Large intestine (tissue), 3 donors: ENCODE measurements around the gene HSBP1. TPM values are rescaled to one million over a fixed set of nuclear protein-coding genes. Genes with fewer than 3 reads are reported as not detected.

Experiments
- DNase-seq, 2 donors: peaks; one replicate each; pipeline versions ENCODE4 v3.0.0 to v3.0.0-alpha.2; 2013
- H3K27ac ChIP-seq: one replicate; pipeline ENCODE4 v1.5.1; 2013; ENCODE audit warnings: low read length
- H3K27me3 ChIP-seq: 2 replicates; pipeline ENCODE4 v1.6.1; 2013; ENCODE audit warnings: low read length; ENCODE audit not compliant: control insufficient read depth, insufficient read depth
- H3K36me3 ChIP-seq: 2 replicates; pipeline ENCODE4 v1.6.1; 2013; ENCODE audit warnings: low read length; ENCODE audit not compliant: control insufficient read depth, insufficient read depth
- H3K4me1 ChIP-seq: one replicate; pipeline ENCODE4 v1.6.1; 2013; ENCODE audit warnings: low read length; ENCODE audit not compliant: control insufficient read depth, insufficient read depth
- H3K4me3 ChIP-seq: one replicate; pipeline ENCODE4 v1.5.1; 2013; ENCODE audit warnings: low read length
- H3K9me3 ChIP-seq: one replicate; pipeline ENCODE4 v1.6.1; 2013; ENCODE audit warnings: mild to moderate bottlenecking, low read depth, low read length, moderate library complexity; ENCODE audit not compliant: control insufficient read depth
- WGBS: methylation state at CpG from one replicate; pipeline ENCODE4 v1.1.5; 2013; ENCODE audit warnings: low lambda C conversion rate; ENCODE audit not compliant: insufficient coverage; 5-methylcytosine and 5-hydroxymethylcytosine counted together
- polyA plus RNA-seq: library from polyadenylated mRNA; unstranded; fragments of 120-200 nt; gene quantifications from one replicate; pipeline ENCODE4 v1.2.1, GENCODE V29; 2013

HSBP1 gene
- polyA plus RNA-seq, 1 donor = 127 TPM

- Histone ChIP-seq H3K4me3 (no peak overlapping the region), H3K36me3 (no peaks in the 10 kb centered on the region), H3K27me3 (peaks cover 6% of the 10 kb centered on the region), H3K9me3 (no peaks in the 10 kb centered on the region), H3K27ac (no peak overlapping the region), H3K4me1 (no peaks in the 10 kb centered on the region)
- DNase-seq = no peak
- 76% methylated on average over 5 of the region's 11 CpGs for WGBS
These were observed 5.1 kb upstream of the HSBP1 start for GRCh38 chr16:83802554-83803205.

- no peaks in the 10 kb centered on the region for H3K9me3 ChIP-seq
- no peaks in the 10 kb centered on the region for H3K36me3 ChIP-seq
- no peaks in the 10 kb centered on the region for H3K4me1 ChIP-seq
- WGBS = 80% methylated on average over 1 of the region's 3 CpGs
- no peak for DNase-seq
- H3K27ac ChIP-seq = no peak overlapping the region
- H3K27me3 ChIP-seq = peaks cover 6% of the 10 kb centered on the region
- no peak overlapping the region for H3K4me3 ChIP-seq
These were observed 4.0 kb upstream of the HSBP1 start for GRCh38 chr16:83803811-83804210.

GRCh38 chr16:83804366-83804765 lies 3.4 kb upstream of the HSBP1 start:
- no peak for DNase-seq
- no peak overlapping the region for H3K4me3 ChIP-seq

GRCh38 chr16:83806036-83806435 lies 1.7 kb upstream of the HSBP1 start:
- DNase-seq = no peak
- H3K36me3 ChIP-seq = peaks cover 7% of the 10 kb centered on the region
- 73% methylated on average over 2 of the region's 5 CpGs for WGBS
- no peaks in the 10 kb centered on the region for H3K9me3 ChIP-seq
- no peak overlapping the region for H3K4me3 ChIP-seq
- no peak overlapping the region for H3K27ac ChIP-seq
- peaks cover 5% of the 10 kb centered on the region for H3K27me3 ChIP-seq
- H3K4me1 ChIP-seq = peaks cover 2% of the 10 kb centered on the region

More at GRCh38 chr16:83804366-83804765, 3.4 kb upstream of the HSBP1 start:
- Histone ChIP-seq H3K36me3 (no peaks in the 10 kb centered on the region), H3K27me3 (peaks cover 6% of the 10 kb centered on the region), H3K4me1 (peaks cover 2% of the 10 kb centered on the region), H3K27ac (no peak overlapping the region), H3K9me3 (no peaks in the 10 kb centered on the region)
- no CpG with 5 or more reads among the region's 5 CpGs for WGBS

- no peak overlapping the region for H3K4me3 ChIP-seq
- no peak for DNase-seq
- H3K9me3 ChIP-seq = no peaks in the 10 kb centered on the region
- H3K36me3 ChIP-seq = peaks cover 7% of the 10 kb centered on the region
- peaks cover 4% of the 10 kb centered on the region for H3K27me3 ChIP-seq
- H3K4me1 ChIP-seq = peaks cover 2% of the 10 kb centered on the region
- no peak overlapping the region for H3K27ac ChIP-seq
- WGBS = 88% methylated on average over 1 of the region's 6 CpGs
These were observed 1.0 kb upstream of the HSBP1 start for GRCh38 chr16:83806731-83807130.

- no peak for DNase-seq
- peaks cover 2% of the 10 kb centered on the region for H3K4me1 ChIP-seq
- peaks cover 13% of the 10 kb centered on the region for H3K36me3 ChIP-seq
- H3K9me3 ChIP-seq = no peaks in the 10 kb centered on the region
- H3K27me3 ChIP-seq = peaks cover 4% of the 10 kb centered on the region
- H3K4me3 ChIP-seq = no peak overlapping the region
- WGBS = no CpG with 5 or more reads among the region's 8 CpGs
- H3K27ac ChIP-seq = no peak overlapping the region
These were observed 460 bp upstream of the HSBP1 start for GRCh38 chr16:83807327-83807709.

GRCh38 chr16:83808573-83809014 lies 816 bp downstream of the HSBP1 start:
- H3K27ac ChIP-seq = peak overlapping the region; percentile 70
- peak in 1 of 2 donors; percentile 37 for DNase-seq
- no CpG with 5 or more reads among the region's 11 CpGs for WGBS

GRCh38 chr16:83809092-83809491 lies 1.3 kb downstream of the HSBP1 start:
- WGBS = no CpG with 5 or more reads among the region's 13 CpGs
- Histone ChIP-seq H3K27ac (no peak overlapping the region), H3K4me1 (peaks cover 4% of the 10 kb centered on the region)

More at GRCh38 chr16:83808573-83809014, 816 bp downstream of the HSBP1 start:
- H3K36me3 ChIP-seq = peaks cover 21% of the 10 kb centered on the region
- H3K4me3 ChIP-seq = peak overlapping the region; percentile 88
- H3K27me3 ChIP-seq = no peaks in the 10 kb centered on the region
- no peaks in the 10 kb centered on the region for H3K9me3 ChIP-seq
- peaks cover 2% of the 10 kb centered on the region for H3K4me1 ChIP-seq

GRCh38 chr16:83810901-83811300 lies 3.1 kb downstream of the HSBP1 start:
- peaks cover 7% of the 10 kb centered on the region for H3K4me1 ChIP-seq
- H3K27me3 ChIP-seq = no peaks in the 10 kb centered on the region
- no peak overlapping the region for H3K4me3 ChIP-seq
- DNase-seq = no peak
- H3K9me3 ChIP-seq = no peaks in the 10 kb centered on the region
- WGBS = no CpG with 5 or more reads among the region's 1 CpG
- no peak overlapping the region for H3K27ac ChIP-seq
- peaks cover 21% of the 10 kb centered on the region for H3K36me3 ChIP-seq

More at GRCh38 chr16:83809092-83809491, 1.3 kb downstream of the HSBP1 start:
- H3K9me3 ChIP-seq = no peaks in the 10 kb centered on the region
- DNase-seq = no peak
- no peaks in the 10 kb centered on the region for H3K27me3 ChIP-seq
- H3K4me3 ChIP-seq = peak overlapping the region; percentile 88
- H3K36me3 ChIP-seq = peaks cover 21% of the 10 kb centered on the region

GRCh38 chr16:83813823-83814658 lies 6.3 kb downstream of the HSBP1 start:
- peak; percentile 15 to 47 for DNase-seq
- WGBS = 33% methylated on average over 1 of the region's 13 CpGs
- H3K9me3 ChIP-seq = no peaks in the 10 kb centered on the region
- H3K27me3 ChIP-seq = peaks cover 3% of the 10 kb centered on the region
- H3K36me3 ChIP-seq = peaks cover 21% of the 10 kb centered on the region
- peaks cover 5% of the 10 kb centered on the region for H3K4me1 ChIP-seq
- no peak overlapping the region for H3K4me3 ChIP-seq
- no peak overlapping the region for H3K27ac ChIP-seq
